ENCODE results near the gene PDLIM4.
A peak's percentile ranks its signal among the peaks of the same experiment; 100 is the strongest.

The PDLIM4 gene

GRCh38 chr5:132253008-132253441, 4.5 kb upstream of the PDLIM4 start:
- no peak for DNase-seq

DNA sequence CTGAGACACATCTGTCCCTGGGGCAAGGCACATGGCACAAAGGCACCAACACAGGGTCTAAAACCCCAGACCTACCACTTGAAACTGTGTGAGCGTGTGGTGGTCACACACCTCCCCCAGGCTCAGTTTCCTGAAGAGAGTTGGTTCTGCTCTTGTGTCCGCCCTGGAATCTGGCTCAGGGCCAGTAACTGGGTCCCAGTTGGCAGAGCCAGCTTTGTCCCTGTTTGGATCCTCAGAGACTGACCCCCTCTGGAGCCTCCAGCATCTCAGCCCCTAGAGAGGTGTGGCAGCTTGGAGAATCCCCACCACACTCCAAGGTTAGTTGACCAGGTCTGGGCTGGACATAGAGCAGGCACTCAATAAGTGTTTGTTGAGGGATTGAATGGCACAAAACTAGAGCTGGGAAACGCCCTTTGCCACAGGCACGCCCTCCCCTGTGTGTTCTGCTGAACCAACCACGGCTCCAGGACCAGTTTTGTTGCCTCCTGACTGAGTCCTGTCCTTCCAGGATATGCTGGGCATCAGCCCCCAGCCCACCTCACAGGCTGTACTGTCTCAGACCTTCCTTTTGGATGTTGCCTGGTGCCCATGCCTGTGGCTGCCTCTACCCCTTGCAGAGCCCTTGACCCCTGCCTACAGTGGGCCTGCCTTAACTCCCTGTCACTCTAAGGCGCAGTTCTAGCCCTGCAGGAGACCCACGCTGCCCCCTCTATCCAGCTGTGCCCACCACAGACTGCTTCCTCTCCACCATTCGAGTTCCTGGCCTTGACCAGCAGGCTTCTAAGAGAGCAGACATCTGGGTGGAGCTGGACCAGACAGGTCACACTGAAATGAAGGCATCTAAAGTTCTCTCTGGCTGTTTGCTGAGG, 3.8 kb upstream of the PDLIM4 start:
- DNase-seq, result no peak

- no peak for DNase-seq
These were observed 3.0 kb upstream of the PDLIM4 start for GRCh38 chr5:132254321-132254977.

- DNase-seq, result no peak
These were observed 1.3 kb upstream of the PDLIM4 start for GRCh38 chr5:132256086-132256782.

- DNase-seq, result no peak
These were observed 739 bp upstream of the PDLIM4 start for GRCh38 chr5:132256783-132257130.

DNA sequence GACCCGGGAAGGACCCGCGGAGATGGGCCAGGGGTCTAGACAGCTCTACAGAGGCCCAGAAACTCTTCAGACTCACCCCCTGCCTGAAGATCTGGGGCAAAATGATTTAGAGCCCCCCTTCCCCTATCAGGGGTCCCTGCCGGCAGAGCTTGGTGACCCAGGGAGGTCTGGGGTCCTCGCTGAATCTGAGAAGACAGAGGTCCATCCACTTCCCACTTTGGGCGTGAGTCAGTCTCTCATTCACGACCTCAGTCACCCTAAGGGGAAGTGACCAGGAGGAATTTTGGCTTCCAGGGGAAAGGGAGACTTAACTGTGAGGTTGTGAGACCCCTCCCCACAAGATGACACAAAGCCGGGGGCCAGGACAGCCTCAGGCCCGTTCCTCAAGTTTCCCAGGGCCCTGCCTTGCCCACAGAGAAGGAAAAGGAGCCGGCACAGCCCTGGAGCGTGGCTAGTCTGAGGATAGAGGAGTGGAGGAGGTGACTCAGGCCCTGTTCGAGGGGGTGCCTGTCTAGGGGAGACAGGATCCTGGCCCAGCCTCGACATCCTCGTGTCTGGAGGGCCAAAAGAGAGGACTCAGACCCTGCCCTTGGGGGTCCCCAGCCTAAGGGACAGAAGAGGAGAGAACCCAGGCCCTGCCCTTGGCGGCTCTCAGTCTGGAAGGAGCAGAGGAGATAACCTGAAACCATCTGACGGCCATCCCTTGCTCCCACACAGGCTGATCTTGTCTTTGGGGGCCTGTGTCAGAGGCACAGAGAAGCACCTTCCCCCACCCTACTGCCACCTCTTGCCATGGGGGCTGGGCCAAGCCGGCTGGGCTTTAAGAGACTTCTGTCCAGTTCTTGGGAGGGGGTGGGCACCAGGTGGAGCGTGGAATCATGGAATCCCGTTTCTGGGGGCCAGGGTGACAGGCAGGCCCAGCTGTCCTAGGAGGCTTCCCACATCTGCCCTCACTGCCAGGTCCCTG, 889 bp downstream of the PDLIM4 start:
- no peak for DNase-seq

- DNase-seq, result peak in 36 of 58 donors; percentile 23 to 68 (median 41)
These were observed 1.8 kb downstream of the PDLIM4 start for GRCh38 chr5:132259069-132259851.

DNA sequence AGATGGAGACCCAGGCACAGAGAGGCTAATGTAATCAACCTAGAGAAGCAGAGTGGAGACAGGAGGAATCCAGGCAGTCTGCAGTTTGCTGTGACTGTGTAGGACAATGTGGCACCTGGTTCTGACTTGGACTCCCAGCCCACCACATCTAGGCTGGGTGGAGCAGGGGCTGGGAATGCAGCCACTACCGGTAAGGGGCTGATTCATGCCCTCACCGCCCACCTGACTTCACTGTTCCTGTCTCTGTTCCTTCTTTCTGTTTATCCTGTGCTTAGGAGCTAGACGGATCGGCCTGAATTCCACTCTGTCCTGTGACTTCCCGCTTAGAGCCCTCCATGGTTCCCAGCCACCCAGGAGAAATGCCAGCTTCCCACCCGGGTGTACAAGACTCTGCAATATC, 2.6 kb downstream of the PDLIM4 start:
- DNase-seq, result peak in 12 of 58 donors; percentile 20 to 57 (median 34)

- DNase-seq, result peak in 39 of 58 donors; percentile 19 to 80 (median 44)
These were observed 3.4 kb downstream of the PDLIM4 start for GRCh38 chr5:132260714-132261551.

DNA sequence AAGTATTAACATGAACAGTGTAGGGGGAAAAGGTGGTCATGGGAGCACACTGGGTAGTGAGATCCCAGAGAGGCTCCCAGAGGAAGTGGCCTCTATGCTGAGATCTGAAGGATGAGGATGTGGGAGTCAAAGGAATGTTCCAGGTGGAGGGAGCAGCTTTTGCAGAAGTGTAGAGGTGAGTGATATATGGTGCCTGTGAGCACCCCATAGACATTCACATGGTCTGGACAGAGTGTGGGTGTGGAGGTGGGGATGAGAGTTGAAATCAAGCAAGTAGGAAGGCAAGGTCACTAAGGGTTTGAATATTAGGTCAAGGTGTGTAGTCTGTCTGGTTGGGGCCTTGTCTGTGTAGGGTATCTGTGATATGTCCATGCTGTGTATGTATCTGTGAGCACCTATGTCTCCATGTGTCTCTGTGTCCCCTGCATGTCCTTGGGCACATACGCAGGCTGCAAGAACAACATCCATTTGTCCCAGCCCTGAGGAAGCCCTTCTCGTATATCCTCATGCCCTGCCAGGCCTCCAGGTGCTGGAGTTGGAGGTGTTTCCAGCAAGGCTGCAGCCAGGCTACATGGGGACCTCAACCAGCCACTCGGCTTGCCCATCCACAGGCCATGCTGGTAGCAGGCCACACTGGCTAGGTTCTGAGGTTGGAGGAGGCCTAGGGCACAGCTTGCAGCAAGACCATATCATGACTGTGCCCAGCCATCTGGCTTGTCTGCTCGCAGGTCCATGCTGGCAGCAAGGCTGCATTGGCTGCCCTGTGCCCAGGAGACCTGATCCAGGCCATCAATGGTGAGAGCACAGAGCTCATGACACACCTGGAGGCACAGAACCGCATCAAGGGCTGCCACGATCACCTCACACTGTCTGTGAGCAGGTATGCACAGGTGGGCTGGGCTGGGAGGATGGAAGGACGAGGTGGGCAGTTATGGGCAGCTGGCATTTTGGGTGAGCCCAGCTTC, 4.7 kb downstream of the PDLIM4 start:
- DNase-seq, result no peak

DNA sequence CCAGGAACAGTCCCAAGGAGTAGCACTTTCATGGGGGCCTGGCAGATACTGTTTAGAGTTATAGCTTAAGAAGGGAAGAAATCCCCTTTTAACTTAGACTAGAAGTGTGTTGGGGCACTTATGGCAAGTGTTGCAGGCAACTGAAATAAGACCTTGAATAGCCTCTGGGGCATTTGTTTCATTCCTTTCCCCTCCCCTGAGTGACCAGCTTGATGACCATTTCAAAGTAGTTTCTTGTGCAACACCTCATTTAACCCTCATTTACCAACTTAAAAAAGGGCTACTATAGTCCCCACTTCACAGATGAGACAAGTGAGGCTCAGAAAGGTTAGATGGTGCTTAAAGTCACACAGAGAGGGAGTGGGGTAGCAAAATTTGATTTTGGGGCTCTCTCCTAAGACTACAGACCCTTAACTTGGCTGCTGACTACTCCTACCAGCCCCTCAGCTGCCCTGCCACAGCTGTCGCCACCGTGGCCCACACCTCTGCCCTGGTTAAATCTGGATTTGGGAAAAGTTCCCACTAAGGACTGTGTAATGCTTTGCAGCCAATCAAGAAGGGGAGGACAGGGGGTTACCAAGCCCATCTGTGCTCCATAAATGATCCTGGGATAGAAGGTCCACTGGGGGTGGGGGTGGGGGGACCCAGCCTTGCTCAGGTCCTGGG, 5.5 kb downstream of the PDLIM4 start:
- DNase-seq, result no peak

GRCh38 chr5:132263548-132264261, 6.2 kb downstream of the PDLIM4 start:
- DNase-seq, result peak in 2 of 58 donors; percentile 31

- no peak for DNase-seq
These were observed 7.2 kb downstream of the PDLIM4 start for GRCh38 chr5:132264546-132265335.

DNA sequence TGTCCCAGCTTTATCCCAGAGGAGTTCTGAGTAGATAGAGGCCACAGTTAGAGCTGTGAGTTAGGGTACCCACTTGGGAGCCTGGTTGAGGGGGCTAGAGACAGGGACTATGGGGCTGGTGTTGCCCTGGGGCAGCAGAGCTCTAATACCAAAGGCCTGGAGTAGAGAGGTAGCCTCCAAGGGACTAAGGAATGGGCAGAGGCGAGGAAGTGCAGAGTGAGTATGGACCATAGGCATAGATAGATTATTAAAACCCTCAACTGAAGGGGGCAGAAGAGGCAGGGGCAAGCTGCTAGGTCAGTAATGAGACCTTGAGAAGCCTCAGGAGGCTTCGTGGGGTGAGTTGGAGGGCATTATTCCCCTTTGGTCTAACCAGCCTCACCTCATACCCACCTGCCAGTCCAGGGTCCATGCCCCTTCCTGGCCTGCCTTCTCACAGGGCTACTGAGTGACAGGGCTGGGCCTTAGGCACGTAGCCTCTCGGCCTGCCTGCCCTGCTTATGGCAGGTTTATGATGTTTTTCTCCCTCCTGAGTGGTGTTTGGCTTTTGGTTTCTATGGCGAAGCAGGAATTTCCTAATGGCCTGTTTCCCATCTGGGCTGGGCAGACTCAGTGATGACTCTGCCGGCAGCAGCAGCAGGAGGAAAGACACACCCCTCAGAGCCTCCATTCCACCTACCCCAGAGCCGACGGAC, 8.0 kb downstream of the PDLIM4 start:
- peak in 2 of 58 donors; percentile 19 to 33 for DNase-seq
